Amniotic epithelial cell (primary cell): ENCODE results near the gene RTN4IP1.

Experiments
- DNase-seq: peaks from one replicate; pipeline ENCODE4 v3.0.0-alpha.2; 2010; ENCODE audit warnings: low read depth

The RTN4IP1 gene

GRCh38 chr6:106546691-106547414 is 82.4 kb downstream of the RTN4IP1 start:
- DNase-seq, result peak; percentile 84

DNA sequence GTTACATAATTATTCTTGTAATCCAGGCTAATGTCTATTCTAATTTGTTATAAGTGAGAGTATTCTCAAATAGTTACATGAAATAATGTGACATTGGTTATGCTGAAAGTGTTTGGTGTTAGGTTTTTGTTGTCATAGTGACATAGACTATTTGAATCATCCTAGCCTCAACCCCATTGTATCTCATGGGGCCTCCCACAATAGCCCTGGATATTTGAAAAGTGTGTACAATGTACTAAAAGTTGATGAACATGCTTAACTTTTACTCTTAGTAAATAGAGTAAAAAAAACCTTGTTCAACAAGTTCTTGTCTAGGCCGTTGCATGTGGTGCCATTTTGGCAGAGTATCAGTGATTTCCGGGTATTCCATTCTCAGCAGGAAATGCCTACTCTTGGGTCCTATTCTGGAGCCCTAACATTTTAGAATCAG is 83.0 kb downstream of the RTN4IP1 start:
- no peak for DNase-seq

GRCh38 chr6:106540907-106541306 is 88.4 kb downstream of the RTN4IP1 start:
- peak; percentile 84 for DNase-seq

GRCh38 chr6:106540432-106540831 is 88.9 kb downstream of the RTN4IP1 start:
- DNase-seq, result peak; percentile 53

- DNase-seq, result no peak
Observed at GRCh38 chr6:106539936-106540335, 89.4 kb downstream of the RTN4IP1 start.

GRCh38 chr6:106538145-106538544 is 91.2 kb downstream of the RTN4IP1 start:
- DNase-seq, result no peak

GRCh38 chr6:106537662-106538061 is 91.6 kb downstream of the RTN4IP1 start:
- no peak for DNase-seq

GRCh38 chr6:106536851-106537250 is 92.4 kb downstream of the RTN4IP1 start:
- DNase-seq, result no peak

DNA sequence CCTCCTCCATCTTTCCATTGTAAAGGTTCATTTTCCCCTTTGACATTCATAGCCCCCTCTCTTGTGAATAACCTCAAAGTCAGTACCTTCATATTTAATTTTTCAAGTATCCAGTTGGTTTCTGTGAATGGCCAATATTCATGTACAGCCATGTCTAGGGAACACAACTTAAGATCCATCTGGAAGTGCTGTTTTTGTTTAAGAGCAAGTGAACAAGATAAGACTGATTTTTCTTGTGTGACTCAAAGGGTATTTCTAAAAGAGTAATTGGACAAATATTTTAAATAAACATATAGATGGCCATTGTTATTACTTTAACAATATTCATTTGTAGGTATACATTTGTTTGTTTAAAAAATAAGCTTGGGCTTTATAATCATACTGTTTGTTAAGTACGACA is 92.9 kb downstream of the RTN4IP1 start:
- no peak for DNase-seq

GRCh38 chr6:106535012-106535411 is 94.3 kb downstream of the RTN4IP1 start:
- no peak for DNase-seq

GRCh38 chr6:106534564-106534982 is 94.7 kb downstream of the RTN4IP1 start:
- no peak for DNase-seq

GRCh38 chr6:106534004-106534403 is 95.3 kb downstream of the RTN4IP1 start:
- DNase-seq, result no peak

DNA sequence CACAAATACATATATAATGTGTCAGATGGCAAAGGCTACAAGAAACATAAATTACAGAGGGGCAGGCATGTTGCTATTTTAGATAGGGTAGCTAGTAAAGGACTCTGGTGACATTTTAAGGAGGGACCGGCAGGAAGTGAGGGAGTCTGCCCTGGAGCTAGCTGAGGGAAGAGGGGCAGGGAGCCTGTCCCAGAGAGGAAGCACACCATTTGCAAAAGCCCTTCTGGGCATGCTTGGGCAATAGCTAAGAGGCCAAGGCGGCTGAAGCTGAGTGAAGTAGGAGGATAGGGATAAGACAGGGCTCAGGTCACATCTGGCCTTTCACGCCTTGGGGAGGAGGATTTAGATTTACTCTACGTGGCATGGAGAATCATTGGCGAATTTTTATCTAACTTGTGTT is 96.2 kb downstream of the RTN4IP1 start:
- no peak for DNase-seq

- no peak for DNase-seq
Observed at GRCh38 chr6:106530502-106530901, 98.8 kb downstream of the RTN4IP1 start.

- DNase-seq, result peak; percentile 68
Observed at GRCh38 chr6:106530026-106530425, 99.3 kb downstream of the RTN4IP1 start.

GRCh38 chr6:106529438-106529837 is 99.9 kb downstream of the RTN4IP1 start:
- DNase-seq, result no peak

DNA sequence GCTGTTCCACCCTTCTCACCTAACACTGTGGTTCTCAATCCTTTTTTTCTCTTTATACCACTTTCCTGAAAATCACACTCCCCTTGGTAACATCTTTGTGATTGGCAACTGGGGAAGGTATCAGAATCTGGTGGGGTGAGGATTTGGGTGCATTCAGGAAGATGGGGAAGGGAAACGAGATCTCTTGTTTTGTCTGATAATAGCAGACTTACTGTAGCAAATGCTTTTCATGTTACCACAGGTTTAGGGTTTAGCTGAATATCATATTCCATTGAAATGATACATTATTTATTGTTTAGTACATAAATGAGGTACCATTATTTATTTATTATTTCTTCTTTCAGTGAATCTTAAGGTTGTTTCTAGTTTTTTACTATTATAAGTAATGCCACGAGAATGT is 100.8 kb downstream of the RTN4IP1 start:
- DNase-seq, result no peak

- peak; percentile 97 for DNase-seq
Observed at GRCh38 chr6:106527979-106528378, 101.3 kb downstream of the RTN4IP1 start.

- DNase-seq, result no peak
Observed at GRCh38 chr6:106527117-106527516, 102.2 kb downstream of the RTN4IP1 start.

GRCh38 chr6:106525882-106526275 is 103.4 kb downstream of the RTN4IP1 start:
- DNase-seq, result no peak

DNA sequence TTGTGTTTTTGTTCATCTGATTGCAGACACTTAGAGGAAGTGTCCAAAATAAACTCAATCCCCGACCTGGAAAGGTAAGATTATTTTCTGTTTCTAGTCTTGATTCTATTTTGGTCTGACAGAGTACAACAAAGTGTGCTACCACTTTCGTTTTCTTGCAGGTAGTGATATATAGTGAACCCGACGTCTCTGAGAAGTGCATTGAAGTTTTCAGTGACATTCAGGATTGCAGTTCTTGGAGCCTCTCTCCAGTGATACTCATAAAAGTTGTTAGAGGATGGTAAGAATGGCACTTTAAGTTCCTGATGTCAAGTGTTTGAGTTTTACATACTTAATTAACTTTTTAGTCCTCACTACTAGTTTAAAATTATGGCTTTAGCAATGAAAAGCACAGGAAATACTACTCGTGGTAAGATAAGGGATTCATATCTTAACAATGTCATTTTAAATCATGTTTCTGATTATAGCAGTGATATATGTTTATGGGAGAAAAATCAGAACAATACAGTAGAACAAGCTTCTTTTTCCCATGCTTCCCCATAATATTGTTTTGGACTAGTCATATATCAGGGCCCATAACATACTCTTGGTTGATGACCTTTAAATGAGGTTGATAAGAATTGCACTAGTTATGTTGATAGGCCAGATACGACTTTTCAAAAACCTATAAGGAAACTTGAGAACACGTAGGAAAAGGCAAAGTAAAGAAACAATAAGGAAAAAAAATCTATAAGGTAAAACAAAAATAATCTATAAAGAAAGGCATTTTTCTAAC is 104.0 kb downstream of the RTN4IP1 start:
- no peak for DNase-seq

DNA sequence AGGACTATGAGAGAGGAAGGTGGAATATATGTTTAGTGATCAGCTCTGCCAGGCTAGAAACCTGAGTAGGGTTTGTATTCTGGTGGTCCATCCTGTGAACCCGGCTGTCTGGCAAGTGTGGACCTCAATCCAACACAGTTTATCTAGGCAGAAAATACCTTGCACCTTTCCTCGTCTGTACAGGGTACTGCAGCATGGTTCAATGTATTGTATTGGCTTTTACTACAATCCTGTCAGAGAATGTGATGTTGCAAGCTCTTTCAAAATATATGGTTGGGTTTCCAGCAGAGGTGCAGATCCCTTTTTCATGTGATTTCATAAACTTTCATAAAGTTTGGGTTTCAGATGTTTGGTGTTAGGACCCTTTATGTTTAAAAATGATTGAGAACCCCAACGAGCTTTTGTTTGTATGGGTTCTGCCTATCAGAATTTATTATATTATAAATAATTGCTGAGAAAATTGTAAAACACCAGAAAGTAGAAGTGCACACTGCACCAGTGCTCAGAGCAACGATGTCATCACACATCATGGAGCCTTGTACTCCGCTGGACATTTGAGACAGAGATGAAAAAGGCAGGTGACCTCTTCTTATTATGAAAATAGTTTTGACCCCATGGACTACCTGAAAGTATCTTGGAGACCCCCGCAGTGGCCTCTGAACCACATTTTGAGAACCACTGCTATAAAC is 106.6 kb downstream of the RTN4IP1 start:
- DNase-seq, result no peak
